Right cardiac atrium (tissue), 5 donors: ENCODE data around the gene SDC1. TPM values are rescaled to one million over a fixed set of nuclear protein-coding genes. Genes with fewer than 3 reads are reported as not detected.

Source experiments
- ATAC-seq, 2 donors: fragments of 200-7000 bp; cut with Tn5 transposase; one replicate each; pipeline versions ENCODE4 v1.8.0 to v1.9.1; 2020; ENCODE audit warnings: moderate library complexity in 2 of 2, mild to moderate bottlenecking in 1 of 2
- DNase-seq, 3 donors: peaks; one replicate each; pipeline ENCODE4 v3.0.0-alpha.2; 2020
- H3K27ac ChIP-seq: one replicate; pipeline ENCODE4 v1.5.1; 2013; ENCODE audit warnings: mild to moderate bottlenecking, low read length, control low read depth, moderate library complexity
- H3K27me3 ChIP-seq: one replicate; pipeline ENCODE4 v1.6.1; 2013; ENCODE audit not compliant: control insufficient read depth, insufficient read depth
- H3K4me1 ChIP-seq: one replicate; pipeline ENCODE4 v1.6.1; 2013; ENCODE audit warnings: low read length; ENCODE audit not compliant: control insufficient read depth, insufficient read depth
- H3K4me3 ChIP-seq: one replicate; pipeline ENCODE4 v1.5.1; 2013; ENCODE audit warnings: low read length, control low read depth
- H3K9me3 ChIP-seq: one replicate; pipeline ENCODE4 v1.6.1; 2013; ENCODE audit warnings: low read length; ENCODE audit not compliant: control insufficient read depth
- WGBS: extraction: QIAGEN DNeasy Blood & Tissue Kit; methylation state at CpG from one replicate; pipeline ENCODE4 v1.1.7; 2013; 5-methylcytosine and 5-hydroxymethylcytosine counted together
- intact Hi-C, 4 donors: fragments of 100-400 bp; cut with DNase I; formaldehyde crosslinking; loops; one replicate each; pipeline versions ENCODE4 v1.11.0 to v1.14.0; 2022 to 2023
- polyA plus RNA-seq: library from polyadenylated mRNA; stranded (reverse); fragments of 200-250 nt; gene quantifications from one replicate; pipeline ENCODE4 v1.2.3, GENCODE V29; 2013
- total RNA-seq, 4 donors: library from RNA; stranded (reverse); fragmentation: NEBNext Ultra II Directional; extraction: Animal tissue kit (Norgen Biotek cat#: 25700); gene quantifications; one replicate each; pipeline ENCODE4 v1.2.1, GENCODE V29; 2021
- donor health status: healthy with polysubstance abuse.
- donor health status: DM: no; HTN: yes; CAD: no.
- donor health status: DM: no; HTN: no; CAD: no.
- donor health status: DM: no; HTN: yes; CAD: no; lungs with severe emphysema.
- donor health status: DM: yes; HTN: yes; CAD: no.

SDC1 gene
- total and polyA plus RNA-seq, 5 donors = 0.09 to 0.25 (median 0.23) TPM

GRCh38 chr2:20164061-20164733, 60.7 kb downstream of the SDC1 start:
- no peaks in the 10 kb centered on the region for H3K27me3 ChIP-seq
- no peak overlapping the region for H3K27ac ChIP-seq
- H3K9me3 ChIP-seq = no peaks in the 10 kb centered on the region
- no peaks in the 10 kb centered on the region for H3K4me1 ChIP-seq
- WGBS = 57% methylated on average over 10 of the region's 10 CpGs
- ATAC-seq (no peak), DNase-seq (no peak)
- no peak overlapping the region for H3K4me3 ChIP-seq
- intact Hi-C loops = no loop called here

GRCh38 chr2:20159411-20160070, 65.4 kb downstream of the SDC1 start:
- Histone ChIP-seq H3K27me3 (no peaks in the 10 kb centered on the region), H3K4me3 (no peak overlapping the region), H3K9me3 (no peaks in the 10 kb centered on the region), H3K27ac (no peak overlapping the region), H3K4me1 (no peaks in the 10 kb centered on the region)
- intact Hi-C loops = no loop called here
- DNase-seq = no peak
- no peak for ATAC-seq
- 89% methylated on average over 2 of the region's 2 CpGs for WGBS

- intact Hi-C loops = no loop called here
- Histone ChIP-seq H3K9me3 (no peaks in the 10 kb centered on the region), H3K27me3 (no peaks in the 10 kb centered on the region), H3K4me3 (no peak overlapping the region), H3K27ac (no peak overlapping the region), H3K4me1 (no peaks in the 10 kb centered on the region)
- no peak for DNase-seq
- ATAC-seq = no peak
- 25% methylated on average over 8 of the region's 8 CpGs for WGBS
These were observed 67.6 kb downstream of the SDC1 start for GRCh38 chr2:20157193-20157891.

- no peak for DNase-seq
- Histone ChIP-seq H3K4me1 (no peaks in the 10 kb centered on the region), H3K9me3 (no peaks in the 10 kb centered on the region), H3K27ac (no peak overlapping the region), H3K4me3 (no peak overlapping the region), H3K27me3 (no peaks in the 10 kb centered on the region)
- 67% methylated on average over 3 of the region's 3 CpGs for WGBS
- intact Hi-C loops = no loop called here
- ATAC-seq = no peak
These were observed 68.1 kb downstream of the SDC1 start for GRCh38 chr2:20156836-20157192.

- ATAC-seq = no peak
- no peaks in the 10 kb centered on the region for H3K27me3 ChIP-seq
- WGBS = 93% methylated on average over 3 of the region's 3 CpGs
- no peaks in the 10 kb centered on the region for H3K4me1 ChIP-seq
- DNase-seq = no peak
- H3K4me3 ChIP-seq = no peak overlapping the region
- no peak overlapping the region for H3K27ac ChIP-seq
- intact Hi-C loops = no loop called here
- no peaks in the 10 kb centered on the region for H3K9me3 ChIP-seq
These were observed 68.7 kb downstream of the SDC1 start for GRCh38 chr2:20156076-20156759.

- Histone ChIP-seq H3K4me3 (no peak overlapping the region), H3K27ac (no peak overlapping the region), H3K27me3 (no peaks in the 10 kb centered on the region), H3K9me3 (no peaks in the 10 kb centered on the region), H3K4me1 (no peaks in the 10 kb centered on the region)
- WGBS = 81% methylated on average over 5 of the region's 5 CpGs
- DNase-seq = no peak
- intact Hi-C loops = no loop called here
- no peak for ATAC-seq
These were observed 71.6 kb downstream of the SDC1 start for GRCh38 chr2:20153131-20153851.

GRCh38 chr2:20150806-20151571, 73.9 kb downstream of the SDC1 start:
- ATAC-seq (no peak), DNase-seq (peak in 1 of 3 donors; percentile 46)
- Histone ChIP-seq H3K27ac (no peak overlapping the region), H3K9me3 (no peaks in the 10 kb centered on the region), H3K4me1 (no peaks in the 10 kb centered on the region), H3K27me3 (no peaks in the 10 kb centered on the region), H3K4me3 (no peak overlapping the region)
- WGBS = 39% methylated on average over 7 of the region's 7 CpGs
- intact Hi-C loops = no loop called here

Other genes with a start within 250 kb of the SDC1 start
- 1 to 10 TPM; 6.2 to 7.2 (median 6.9) TPM for gene WDR35, start 235.0 kb downstream of the SDC1 start, total RNA-seq
- 2.2 TPM for gene WDR35, start 235.0 kb downstream of the SDC1 start, polyA plus RNA-seq
- under 1 TPM; 0.23 to 0.38 (median 0.30) TPM for gene MATN3, start 212.5 kb downstream of the SDC1 start, total RNA-seq
- gene MATN3, start 212.5 kb downstream of the SDC1 start, polyA plus RNA-seq = 0.29 TPM
- gene LAPTM4A, start 173.5 kb downstream of the SDC1 start, total RNA-seq = 100 to 1,000 TPM; 178 to 208 (median 191) TPM
- gene LAPTM4A, start 173.5 kb downstream of the SDC1 start, polyA plus RNA-seq = 224 TPM
- gene PUM2, start 125.7 kb upstream of the SDC1 start, total RNA-seq = 10 to 100 TPM; 77.2 to 84.5 (median 81.3) TPM
- gene PUM2, start 125.7 kb upstream of the SDC1 start, polyA plus RNA-seq = 27.5 TPM
- 100 to 1,000 TPM; 141 to 365 (median 217) TPM for gene RHOB, start 221.9 kb upstream of the SDC1 start, total RNA-seq
- gene RHOB, start 221.9 kb upstream of the SDC1 start, polyA plus RNA-seq = 315 TPM